H9 (cell line): Measurements from ENCODE around the gene MLNR. TPM values are rescaled to one million over a fixed set of nuclear protein-coding genes. Genes with fewer than 3 reads are reported as not detected.

Experiments used
- DNase-seq: peaks from one replicate; pipeline ENCODE4 v3.0.0-alpha.2; 2017
- H2AFZ ChIP-seq: one replicate; pipeline ENCODE4 v1.6.1; 2013; ENCODE audit warnings: mild to moderate bottlenecking, low read length, control low read depth, moderate library complexity
- H2AK5ac ChIP-seq: 2 replicates; pipeline ENCODE4 v1.6.1; 2013; ENCODE audit warnings: low read length, control low read depth, mixed read lengths; ENCODE audit not compliant: insufficient read length
- H2BK120ac ChIP-seq: one replicate; pipeline ENCODE4 v1.6.1; 2013; ENCODE audit warnings: low read depth, mild to moderate bottlenecking, low read length, control low read depth, inconsistent platforms; ENCODE audit not compliant: poor library complexity, severe bottlenecking
- H2BK12ac ChIP-seq: 2 replicates; pipeline ENCODE4 v1.6.1; 2013; ENCODE audit warnings: low read length, control low read depth, mixed read lengths, low read depth; ENCODE audit not compliant: insufficient read length
- H2BK15ac ChIP-seq: 2 replicates; pipeline ENCODE4 v1.6.1; 2013; ENCODE audit warnings: low read depth, low read length, control low read depth
- H2BK20ac ChIP-seq: one replicate; pipeline ENCODE4 v1.6.1; 2013; ENCODE audit warnings: low read depth, mild to moderate bottlenecking, low read length, control low read depth, inconsistent platforms; ENCODE audit not compliant: poor library complexity, severe bottlenecking
- H2BK5ac ChIP-seq: 2 replicates; pipeline ENCODE4 v1.6.1; 2013; ENCODE audit warnings: low read length, control low read depth, mixed read lengths; ENCODE audit not compliant: insufficient read length
- H3K14ac ChIP-seq: 2 replicates; pipeline ENCODE4 v1.6.1; 2013; ENCODE audit warnings: low read length, control low read depth; ENCODE audit not compliant: insufficient read depth
- H3K18ac ChIP-seq: 2 replicates; pipeline ENCODE4 v1.6.1; 2013; ENCODE audit warnings: low read depth, mild to moderate bottlenecking, mixed read lengths, low read length, control low read depth; ENCODE audit not compliant: insufficient read length
- H3K23ac ChIP-seq: 2 replicates; pipeline ENCODE4 v1.6.1; 2013; ENCODE audit warnings: low read length, control low read depth, mixed read lengths, low read depth; ENCODE audit not compliant: insufficient read length
- H3K23me2 ChIP-seq: 2 replicates; pipeline ENCODE4 v1.6.1; 2013; ENCODE audit warnings: low read depth, mild to moderate bottlenecking, mixed read lengths, low read length, control low read depth; ENCODE audit not compliant: insufficient read length, poor library complexity, severe bottlenecking
- H3K27ac ChIP-seq: 2 replicates; pipeline ENCODE4 v1.5.1; 2013; ENCODE audit warnings: low read length, control low read depth, mixed read lengths, low read depth; ENCODE audit not compliant: insufficient read length
- H3K27me3 ChIP-seq: 2 replicates; pipeline ENCODE4 v1.6.1; 2013; ENCODE audit warnings: low read length, control low read depth, inconsistent platforms; ENCODE audit not compliant: insufficient read depth
- H3K4ac ChIP-seq: 2 replicates; pipeline ENCODE4 v1.6.1; 2013; ENCODE audit warnings: low read depth, mild to moderate bottlenecking, control low read depth, inconsistent platforms, low read length, moderate library complexity
- H3K4me1 ChIP-seq: 2 replicates; pipeline ENCODE4 v1.6.1; 2013; ENCODE audit warnings: low read length, control low read depth, inconsistent platforms; ENCODE audit not compliant: insufficient read depth
- H3K4me2 ChIP-seq: 2 replicates; pipeline ENCODE4 v1.6.1; 2013; ENCODE audit warnings: low read length, control low read depth, mixed read lengths; ENCODE audit not compliant: insufficient read length, insufficient read depth
- H3K56ac ChIP-seq: 2 replicates; pipeline ENCODE4 v1.6.1; 2013; ENCODE audit warnings: low read depth, mild to moderate bottlenecking, mixed read lengths, low read length, control low read depth; ENCODE audit not compliant: insufficient read length
- H3K79me1 ChIP-seq: 2 replicates; pipeline ENCODE4 v1.6.1; 2013; ENCODE audit warnings: low read depth, mild to moderate bottlenecking, moderate library complexity, low read length, control low read depth, inconsistent platforms; ENCODE audit not compliant: insufficient read depth, poor library complexity, severe bottlenecking
- H3K79me2 ChIP-seq: 2 replicates; pipeline ENCODE4 v1.6.1; 2013; ENCODE audit warnings: low read length, control low read depth, inconsistent platforms; ENCODE audit not compliant: insufficient read depth
- H3K9ac ChIP-seq: 2 replicates; pipeline ENCODE4 v1.6.1; 2013; ENCODE audit warnings: low read length, control low read depth, mixed read lengths; ENCODE audit not compliant: insufficient read length; ENCODE audit errors: extremely low read depth
- H3K9me3 ChIP-seq: one replicate; pipeline ENCODE4 v1.6.1; 2013; ENCODE audit warnings: low read depth, low read length, inconsistent platforms; ENCODE audit not compliant: control insufficient read depth
- H3T11ph ChIP-seq: one replicate; pipeline ENCODE4 v1.6.1; 2013; ENCODE audit warnings: mild to moderate bottlenecking, low read length, control low read depth, inconsistent platforms
- H4K20me1 ChIP-seq: one replicate; pipeline ENCODE4 v1.6.1; 2013; ENCODE audit not compliant: control insufficient read depth, insufficient read length, insufficient read depth
- H4K5ac ChIP-seq: 2 replicates; pipeline ENCODE4 v1.6.1; 2013; ENCODE audit warnings: low read depth, mild to moderate bottlenecking, mixed read lengths, low read length, control low read depth; ENCODE audit not compliant: insufficient read length
- H4K8ac ChIP-seq: replicated peaks from 2 replicates; pipeline ENCODE4 v1.6.1; 2013; ENCODE audit warnings: low read length, control low read depth, mixed read lengths, low read depth; ENCODE audit not compliant: insufficient read length
- H4K91ac ChIP-seq: 2 replicates; pipeline ENCODE4 v1.6.1; 2013; ENCODE audit warnings: low read depth, mild to moderate bottlenecking, moderate library complexity, mixed read lengths, low read length, control low read depth; ENCODE audit not compliant: insufficient read length
- H3K27ac Mint-ChIP-seq, 3 experiments: 2 replicates in 2 of 3; 3 replicates in 1 of 3; pipeline ENCODE4 v1.8.0; 2020 to 2021; ENCODE audit warnings: mixed read lengths in 3 of 3, mild to moderate bottlenecking in 1 of 3, moderate library complexity in 1 of 3
- H3K27me3 Mint-ChIP-seq: 2 replicates; pipeline ENCODE4 v1.8.0; 2021; ENCODE audit warnings: low read depth, mild to moderate bottlenecking, moderate library complexity, mixed read lengths
- H3K36me3 Mint-ChIP-seq, 3 experiments: 2 replicates in 2 of 3; 3 replicates in 1 of 3; pipeline ENCODE4 v1.8.0; 2020 to 2021; ENCODE audit warnings: low read depth in 3 of 3, mixed read lengths in 3 of 3; ENCODE audit not compliant: insufficient read depth in 1 of 3
- H3K4me1 Mint-ChIP-seq, 2 experiments: 2 replicates each; pipeline ENCODE4 v1.8.0; 2020; ENCODE audit warnings: mixed read lengths in 2 of 2
- H3K4me3 Mint-ChIP-seq, 2 experiments: 2 replicates in 1 of 2; 3 replicates in 1 of 2; pipeline ENCODE4 v1.8.0; 2020 to 2021; ENCODE audit warnings: mild to moderate bottlenecking in 2 of 2, mixed read lengths in 2 of 2, moderate library complexity in 1 of 2
- H3K9me3 Mint-ChIP-seq, 2 experiments: 2 replicates in 1 of 2; 3 replicates in 1 of 2; pipeline ENCODE4 v1.8.0; 2020; ENCODE audit warnings: mild to moderate bottlenecking in 2 of 2, mixed read lengths in 2 of 2, moderate library complexity in 1 of 2
- CTCF ChIP-seq: fragments of 200-600 bp; sonication (generic); conservative IDR thresholded peaks from 3 replicates; pipeline ENCODE4 v1.8.0; 2021; ENCODE audit warnings: antibody characterized with exemption, mild to moderate bottlenecking
- WGBS: extraction: QIAGEN DNeasy Blood & Tissue Kit; methylation state at CpG from one replicate; pipeline ENCODE4 v1.1.7; 2013; ENCODE audit warnings: missing lambda C conversion rate, low lambda C conversion rate, mixed read lengths; ENCODE audit not compliant: insufficient read length; ENCODE audit errors: extremely low coverage; 5-methylcytosine and 5-hydroxymethylcytosine counted together
- total RNA-seq: library from RNA; stranded (reverse); gene quantifications from 2 replicates; pipeline ENCODE4 v1.2.1, GENCODE V29; 2021

The MLNR gene
- total RNA-seq, 1 experiment from 2014 or later, result not detected

- Histone ChIP-seq H3K23ac (no peak overlapping the region), H3K4ac (no peak overlapping the region), H2BK15ac (no peak overlapping the region), H3K9ac (no peak overlapping the region), H3K27me3 (no peaks in the 10 kb centered on the region), H2BK12ac (no peak overlapping the region), H4K91ac (no peak overlapping the region), H2BK5ac (no peak overlapping the region), H3K23me2 (no peaks in the 10 kb centered on the region), H4K8ac (no peak overlapping the region), H3K14ac (no peak overlapping the region), H4K20me1 (no peaks in the 10 kb centered on the region), H3K18ac (no peak overlapping the region), H2AFZ (no peak overlapping the region), H3K79me2 (no peaks in the 10 kb centered on the region), H2AK5ac (no peak overlapping the region), H3K9me3 (no peaks in the 10 kb centered on the region), H3K4me1 (no peaks in the 10 kb centered on the region), H3K79me1 (no peaks in the 10 kb centered on the region), H3T11ph (no peak overlapping the region), H2BK20ac (no peak overlapping the region), H3K27ac (no peak overlapping the region), H3K4me2 (no peak overlapping the region), H4K5ac (no peak overlapping the region), H3K56ac (no peak overlapping the region), H2BK120ac (no peak overlapping the region)
- no CpG with 5 or more reads among the region's 6 CpGs for WGBS
- Mint-ChIP-seq H3K27me3 (no peaks in the 10 kb centered on the region), H3K27ac (no peak overlapping the region), H3K4me1 (no peaks in the 10 kb centered on the region), H3K9me3 (no peaks in the 10 kb centered on the region), H3K4me3 (no peak overlapping the region), H3K36me3 (no peaks in the 10 kb centered on the region)
- no peak for TF ChIP-seq CTCF
- no peak for DNase-seq
These were observed 15.8 kb downstream of the MLNR start for GRCh38 chr13:49235856-49236431.
